Smooth muscle cell (in vitro differentiated cells): ENCODE measurements around the gene FIGLA. TPM values are rescaled to one million over a fixed set of nuclear protein-coding genes. Genes with fewer than 3 reads are reported as not detected.

Experiments
- DNase-seq: peaks from one replicate; lab custom pipeline; 2025; ENCODE audit not compliant: unreplicated experiment; lab: John Stamatoyannopoulos, UW
- H2AFZ ChIP-seq: fragments of 200-600 bp; sonication (generic); 2 replicates; pipeline ENCODE4 v1.6.0; 2016; ENCODE audit warnings: antibody characterized with exemption, low read depth, mild to moderate bottlenecking
- H3F3A ChIP-seq: fragments of 200-600 bp; sonication (generic); 2 replicates; pipeline ENCODE4 v1.6.0; 2017; ENCODE audit warnings: antibody characterized with exemption, low read depth
- H3K27ac ChIP-seq: fragments of 200-600 bp; sonication (generic); 2 replicates; pipeline ENCODE4 v1.5.1; 2016; ENCODE audit warnings: low read depth, mild to moderate bottlenecking
- H3K27me3 ChIP-seq: fragments of 200-600 bp; sonication (generic); 2 replicates; pipeline ENCODE4 v1.6.1; 2016; ENCODE audit warnings: low read depth, mild to moderate bottlenecking
- H3K36me3 ChIP-seq: fragments of 200-600 bp; sonication (generic); 2 replicates; pipeline ENCODE4 v1.5.1; 2016; ENCODE audit warnings: low read depth
- H3K4me1 ChIP-seq: fragments of 200-600 bp; sonication (generic); 2 replicates; pipeline ENCODE4 v1.5.1; 2016; ENCODE audit warnings: low read depth
- H3K4me2 ChIP-seq: fragments of 200-600 bp; sonication (generic); 2 replicates; pipeline ENCODE4 v1.6.0; 2016; ENCODE audit warnings: mild to moderate bottlenecking
- H3K4me3 ChIP-seq: fragments of 200-600 bp; sonication (generic); 2 replicates; pipeline ENCODE4 v1.5.1; 2016; ENCODE audit warnings: mild to moderate bottlenecking
- H3K79me2 ChIP-seq: fragments of 200-600 bp; sonication (generic); 2 replicates; pipeline ENCODE4 v1.6.0; 2016; ENCODE audit warnings: low read depth, mild to moderate bottlenecking
- H3K9ac ChIP-seq: fragments of 200-600 bp; sonication (generic); 2 replicates; pipeline ENCODE4 v1.6.0; 2016; ENCODE audit warnings: low read depth
- H3K9me3 ChIP-seq: fragments of 200-600 bp; sonication (generic); replicated peaks from 2 replicates; pipeline ENCODE4 v1.5.1; 2016; ENCODE audit warnings: low read depth
- H4K20me1 ChIP-seq: fragments of 200-600 bp; sonication (generic); 2 replicates; pipeline ENCODE4 v1.6.0; 2016; ENCODE audit warnings: low read depth
- WGBS: methylation state at CpG from one replicate; pipeline ENCODE4 v1.1.7; 2016; ENCODE audit warnings: low lambda C conversion rate; 5-methylcytosine and 5-hydroxymethylcytosine counted together
- polyA plus RNA-seq: library from polyadenylated mRNA; unstranded; fragments of >200 nt; fragmentation: Nextera tagmentation; extraction: Ambion mirVana; gene quantifications from 2 replicates; pipeline ENCODE4 v1.2.1, GENCODE V29; 2016
- total RNA-seq: library from RNA; depleted of rRNA; stranded (reverse); fragments of >200 nt; gene quantifications from 2 replicates; pipeline ENCODE4 v1.2.3, GENCODE V29; 2014
- TF ChIP-seq, protein P1 (sequence below): fragments of 200-600 bp; sonication (generic); IDR thresholded peaks from 2 replicates; pipeline ENCODE4 v1.5.1; 2017; ENCODE audit warnings: borderline replicate concordance, mild to moderate bottlenecking, antibody characterized with exemption; ENCODE audit not compliant: insufficient read depth, poor library complexity, severe bottlenecking

FIGLA gene
- total and polyA plus RNA-seq, 2 experiments from 2014 or later, result not detected

DNA sequence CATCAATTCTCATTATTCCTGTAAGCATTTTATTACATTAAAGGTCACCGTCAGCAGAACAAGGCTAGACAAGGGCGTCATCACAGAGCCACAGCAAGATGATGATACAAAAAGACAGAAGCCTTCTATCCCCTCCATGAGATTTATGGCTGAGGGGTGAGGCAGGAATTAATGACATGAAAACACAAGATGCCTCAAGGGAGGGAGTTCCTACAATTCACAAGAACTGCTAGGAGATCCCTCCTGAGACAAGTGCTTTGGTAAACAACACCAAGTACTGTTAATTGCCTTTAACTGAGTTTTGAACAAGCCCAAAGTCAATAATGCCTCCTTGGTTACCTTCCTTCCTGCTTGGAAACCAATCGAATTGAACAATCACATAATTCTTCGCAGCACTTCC is 36.5 kb downstream of the FIGLA start:
- H3F3A ChIP-seq, result no peaks in the 10 kb centered on the region
- H3K27ac ChIP-seq, result no peak overlapping the region
- H3K4me1 ChIP-seq, result no peaks in the 10 kb centered on the region
- no peak overlapping the region for H3K4me2 ChIP-seq
- no peaks in the 10 kb centered on the region for H4K20me1 ChIP-seq
- H2AFZ ChIP-seq, result no peak overlapping the region
- no peak overlapping the region for H3K9ac ChIP-seq
- H3K4me3 ChIP-seq, result no peak overlapping the region
- no peaks in the 10 kb centered on the region for H3K79me2 ChIP-seq
- 83% methylated on average over 4 of the region's 4 CpGs for WGBS
- TF ChIP-seq, protein P1, sequence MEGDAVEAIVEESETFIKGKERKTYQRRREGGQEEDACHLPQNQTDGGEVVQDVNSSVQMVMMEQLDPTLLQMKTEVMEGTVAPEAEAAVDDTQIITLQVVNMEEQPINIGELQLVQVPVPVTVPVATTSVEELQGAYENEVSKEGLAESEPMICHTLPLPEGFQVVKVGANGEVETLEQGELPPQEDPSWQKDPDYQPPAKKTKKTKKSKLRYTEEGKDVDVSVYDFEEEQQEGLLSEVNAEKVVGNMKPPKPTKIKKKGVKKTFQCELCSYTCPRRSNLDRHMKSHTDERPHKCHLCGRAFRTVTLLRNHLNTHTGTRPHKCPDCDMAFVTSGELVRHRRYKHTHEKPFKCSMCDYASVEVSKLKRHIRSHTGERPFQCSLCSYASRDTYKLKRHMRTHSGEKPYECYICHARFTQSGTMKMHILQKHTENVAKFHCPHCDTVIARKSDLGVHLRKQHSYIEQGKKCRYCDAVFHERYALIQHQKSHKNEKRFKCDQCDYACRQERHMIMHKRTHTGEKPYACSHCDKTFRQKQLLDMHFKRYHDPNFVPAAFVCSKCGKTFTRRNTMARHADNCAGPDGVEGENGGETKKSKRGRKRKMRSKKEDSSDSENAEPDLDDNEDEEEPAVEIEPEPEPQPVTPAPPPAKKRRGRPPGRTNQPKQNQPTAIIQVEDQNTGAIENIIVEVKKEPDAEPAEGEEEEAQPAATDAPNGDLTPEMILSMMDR, result no peak
- no peaks in the 10 kb centered on the region for H3K27me3 ChIP-seq
- DNase-seq, result no peak
- no peaks in the 10 kb centered on the region for H3K36me3 ChIP-seq
- H3K9me3 ChIP-seq, result no peaks in the 10 kb centered on the region

DNA sequence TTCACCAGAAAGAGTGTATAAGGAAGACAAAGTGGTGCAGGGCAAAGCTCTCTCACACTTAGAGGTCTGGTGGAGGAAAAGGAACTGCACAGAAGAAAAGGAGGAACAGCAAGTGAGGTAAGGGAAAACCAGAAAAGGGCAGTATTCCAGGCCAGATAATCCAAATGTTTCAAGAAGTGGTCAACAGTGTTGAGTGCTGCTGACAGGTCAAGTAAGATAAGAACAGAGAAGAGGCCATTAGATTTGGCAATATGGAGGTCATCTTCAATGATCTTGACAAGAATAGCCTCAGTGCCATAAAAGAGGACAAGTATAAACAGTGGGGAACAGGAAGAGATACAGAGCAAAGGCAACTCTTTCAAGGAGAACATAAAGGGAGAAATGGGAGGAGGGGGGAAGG is 37.4 kb downstream of the FIGLA start:
- Histone ChIP-seq H3K9me3 (no peaks in the 10 kb centered on the region), H2AFZ (no peak overlapping the region), H3K4me1 (no peaks in the 10 kb centered on the region), H3K4me2 (no peak overlapping the region), H3K36me3 (no peaks in the 10 kb centered on the region), H3K79me2 (no peaks in the 10 kb centered on the region), H4K20me1 (no peaks in the 10 kb centered on the region), H3K4me3 (no peak overlapping the region), H3F3A (no peaks in the 10 kb centered on the region), H3K27ac (no peak overlapping the region), H3K27me3 (no peaks in the 10 kb centered on the region), H3K9ac (no peak overlapping the region)
- TF ChIP-seq, protein P1, result no peak
- no peak for DNase-seq

DNA sequence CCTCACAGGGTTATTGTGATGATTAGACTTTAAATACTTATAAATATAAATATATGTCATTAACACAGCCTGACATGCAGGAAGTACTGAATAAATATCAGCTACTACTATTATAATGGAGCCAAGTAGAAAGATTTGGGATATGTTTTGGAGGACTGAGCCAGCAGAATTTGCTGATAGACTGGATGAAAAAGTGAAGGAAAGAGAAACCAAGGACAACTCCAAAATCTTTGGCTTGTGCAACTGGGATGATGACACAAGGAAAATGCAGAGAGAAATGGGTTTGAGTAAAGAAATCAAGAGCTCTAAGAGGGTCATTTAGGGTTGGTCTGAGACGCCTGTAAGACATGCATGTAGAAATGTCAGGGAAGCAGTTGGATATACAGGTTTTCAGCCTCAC is 38.0 kb downstream of the FIGLA start:
- Histone ChIP-seq H3K4me2 (no peak overlapping the region), H3F3A (no peaks in the 10 kb centered on the region), H3K27ac (no peak overlapping the region), H3K79me2 (no peaks in the 10 kb centered on the region), H3K4me3 (no peak overlapping the region), H3K27me3 (no peaks in the 10 kb centered on the region), H3K9me3 (no peaks in the 10 kb centered on the region), H3K36me3 (no peaks in the 10 kb centered on the region), H4K20me1 (no peaks in the 10 kb centered on the region), H3K9ac (no peak overlapping the region), H2AFZ (no peak overlapping the region), H3K4me1 (no peaks in the 10 kb centered on the region)
- TF ChIP-seq, protein P1, result no peak
- 74% methylated on average over 1 of the region's 1 CpG for WGBS
- no peak for DNase-seq

DNA sequence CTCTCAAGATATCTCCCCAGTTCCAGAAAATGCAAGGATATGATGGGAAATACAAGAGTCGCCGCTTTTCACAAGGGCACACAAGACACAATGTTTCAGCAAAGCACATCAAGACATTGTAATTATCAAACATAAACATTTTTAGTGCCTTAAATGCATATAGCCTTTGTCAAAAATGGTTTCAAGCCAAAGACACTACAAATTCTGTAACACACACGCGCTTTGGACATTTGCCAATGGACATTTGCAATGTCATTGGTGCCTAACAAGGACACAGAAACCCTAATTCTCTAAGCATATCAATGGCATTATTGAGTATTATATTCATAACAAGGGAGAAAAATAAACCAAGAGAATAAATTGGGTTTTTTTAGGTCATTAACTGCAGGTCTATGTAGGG is 38.6 kb downstream of the FIGLA start:
- no peak for DNase-seq
- Histone ChIP-seq H3K4me3 (no peak overlapping the region), H4K20me1 (no peaks in the 10 kb centered on the region), H3K9me3 (no peaks in the 10 kb centered on the region), H3K4me1 (no peaks in the 10 kb centered on the region), H3K4me2 (no peak overlapping the region), H3F3A (no peaks in the 10 kb centered on the region), H3K27ac (no peak overlapping the region), H3K9ac (no peak overlapping the region), H3K36me3 (no peaks in the 10 kb centered on the region), H3K27me3 (no peaks in the 10 kb centered on the region), H2AFZ (no peak overlapping the region), H3K79me2 (no peaks in the 10 kb centered on the region)
- TF ChIP-seq, protein P1, result no peak
- 97% methylated on average over 4 of the region's 4 CpGs for WGBS
